GM12891 (cell line): ENCODE data around the gene MRPS16.

Source experiments
- POLR2A ChIP-seq: IDR thresholded peaks from 2 replicates; pipeline ENCODE4 v1.6.1; 2011; ENCODE audit warnings: low read depth, low read length, control low read depth
- POLR2AphosphoS5 ChIP-seq: IDR thresholded peaks from 2 replicates; pipeline ENCODE4 v1.6.1; 2011; ENCODE audit warnings: low read depth, low read length, control low read depth
- SPI1 ChIP-seq: IDR thresholded peaks from 2 replicates; pipeline ENCODE4 v1.6.1; 2011; ENCODE audit warnings: low read depth, low read length, control low read depth
- TAF1 ChIP-seq: IDR thresholded peaks from 2 replicates; pipeline ENCODE4 v1.6.1; 2011; ENCODE audit warnings: low read depth, low read length, control low read depth

DNA sequence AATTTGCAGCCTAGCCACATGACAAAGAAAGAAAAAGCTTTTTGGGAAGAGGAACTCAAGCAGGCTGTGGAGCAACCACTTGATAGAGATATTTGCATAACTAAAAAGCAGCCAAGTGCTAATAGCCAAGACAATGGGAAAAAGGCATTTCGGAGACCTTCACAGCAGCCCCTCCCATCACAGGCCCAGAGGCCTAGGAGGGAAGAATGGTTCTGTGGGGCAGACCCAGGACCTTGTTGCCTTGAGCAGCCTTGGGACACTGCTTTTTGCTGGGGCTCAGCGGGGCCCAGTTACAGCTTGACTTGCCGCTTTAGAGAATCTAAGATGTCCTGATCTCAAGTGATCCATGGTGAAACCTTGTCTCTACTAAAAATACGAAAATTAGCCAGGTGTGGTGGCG lies 46.1 kb downstream of the MRPS16 start:
- TF ChIP-seq POLR2A (no peak), TAF1 (no peak), POLR2AphosphoS5 (no peak), SPI1 (no peak)
